Calu3 (cell line): Measurements from ENCODE around the gene DPP9. TPM values are rescaled to one million over a fixed set of nuclear protein-coding genes. Genes with fewer than 3 reads are reported as not detected.

Experiments used
- BruUV-seq: library from RNA; stranded (reverse); fragments of 400-500 nt; replicated peaks from 2 replicates; lab custom pipeline; 2021; lab: Mats Ljungman, UMichigan
- CTCF ChIA-PET: fragments of 300-600 bp; sonication (Branson Sonifier 250); formaldehyde crosslinking; loops from one replicate; lab custom pipeline; 2022; ENCODE audit warnings: antibody characterized with exemption; lab: Charles Lee
- DNase-seq: peaks from one replicate; pipeline ENCODE4 v3.0.0; 2022
- H3K27ac Mint-ChIP-seq: one replicate; pipeline ENCODE4 v1.8.0; 2022; ENCODE audit warnings: mixed read lengths; ENCODE audit not compliant: unreplicated experiment
- H3K27me3 Mint-ChIP-seq: one replicate; pipeline ENCODE4 v1.8.0; 2022; ENCODE audit warnings: mixed read lengths; ENCODE audit not compliant: unreplicated experiment
- H3K36me3 Mint-ChIP-seq: one replicate; pipeline ENCODE4 v1.8.0; 2022; ENCODE audit warnings: mild to moderate bottlenecking, moderate library complexity, mixed read lengths; ENCODE audit not compliant: insufficient read depth, unreplicated experiment
- H3K4me1 Mint-ChIP-seq: one replicate; pipeline ENCODE4 v1.8.0; 2022; ENCODE audit warnings: mild to moderate bottlenecking, low read depth, mixed read lengths; ENCODE audit not compliant: unreplicated experiment
- H3K4me3 Mint-ChIP-seq: one replicate; pipeline ENCODE4 v1.8.0; 2022; ENCODE audit warnings: mild to moderate bottlenecking, low read depth, moderate library complexity, mixed read lengths; ENCODE audit not compliant: unreplicated experiment
- H3K9me3 Mint-ChIP-seq: one replicate; pipeline ENCODE4 v1.8.0; 2022; ENCODE audit warnings: low read depth, mixed read lengths; ENCODE audit not compliant: unreplicated experiment
- CTCF ChIP-seq: fragments of 200-600 bp; IDR thresholded peaks from one replicate; pipeline ENCODE4 v1.8.0; 2022; ENCODE audit warnings: antibody characterized with exemption; ENCODE audit not compliant: unreplicated experiment
- intact Hi-C: fragments of 100-400 bp; cut with micrococcal nuclease; formaldehyde crosslinking; loops from one replicate; pipeline ENCODE4 v1.10.0; 2022; ENCODE audit not compliant: unreplicated experiment
- total RNA-seq: library from RNA; stranded (reverse); gene quantifications from 2 replicates; pipeline ENCODE4 v1.2.3, GENCODE V29; 2022

The DPP9 gene
- total RNA-seq, 1 experiment from 2014 or later: 59.2 TPM

- Mint-ChIP-seq H3K4me1 (no peaks in the 10 kb centered on the region), H3K36me3 (peaks cover 3% of the 10 kb centered on the region), H3K27ac (no peak overlapping the region), H3K4me3 (no peak overlapping the region), H3K27me3 (peaks cover 31% of the 10 kb centered on the region), H3K9me3 (no peaks in the 10 kb centered on the region)
- TF ChIP-seq CTCF: no peak
- intact Hi-C loops: no loop called here
- CTCF ChIA-PET: no interaction called here
- DNase-seq: no peak
- no TSS peak for BruUV-seq
Observed at GRCh38 chr19:4740092-4740491, 16.4 kb upstream of the DPP9 start.

GRCh38 chr19:4738734-4739133, 15.1 kb upstream of the DPP9 start:
- CTCF ChIA-PET: no interaction called here
- intact Hi-C loops: no loop called here

GRCh38 chr19:4737955-4738600, 14.4 kb upstream of the DPP9 start:
- Mint-ChIP-seq H3K4me3 (no peak overlapping the region), H3K36me3 (peaks cover 3% of the 10 kb centered on the region), H3K4me1 (no peaks in the 10 kb centered on the region), H3K9me3 (no peaks in the 10 kb centered on the region), H3K27me3 (peaks cover 36% of the 10 kb centered on the region), H3K27ac (no peak overlapping the region)
- CTCF ChIA-PET: interaction anchor here (0.7 kb wide), 1 partner anchor 53 kb away, joined by 6 read pairs; the partner anchor contains the start of gene FEM1A
- DNase-seq: no peak
- intact Hi-C loops: no loop called here
- TF ChIP-seq CTCF: no peak
- no TSS peak for BruUV-seq

More at GRCh38 chr19:4738734-4739133, 15.1 kb upstream of the DPP9 start:
- H3K4me1 Mint-ChIP-seq: no peaks in the 10 kb centered on the region
- BruUV-seq: no TSS peak
- peaks cover 3% of the 10 kb centered on the region for H3K36me3 Mint-ChIP-seq
- no peak overlapping the region for H3K4me3 Mint-ChIP-seq
- H3K9me3 Mint-ChIP-seq: no peaks in the 10 kb centered on the region
- H3K27ac Mint-ChIP-seq: no peak overlapping the region
- H3K27me3 Mint-ChIP-seq: peaks cover 36% of the 10 kb centered on the region
- no peak for DNase-seq
- no peak for TF ChIP-seq CTCF

GRCh38 chr19:4733755-4734345, 10.2 kb upstream of the DPP9 start:
- H3K9me3 Mint-ChIP-seq: no peaks in the 10 kb centered on the region
- H3K27ac Mint-ChIP-seq: no peak overlapping the region
- no peaks in the 10 kb centered on the region for H3K36me3 Mint-ChIP-seq
- no peak for DNase-seq
- H3K27me3 Mint-ChIP-seq: peaks cover 41% of the 10 kb centered on the region
- no peak for TF ChIP-seq CTCF
- intact Hi-C loops: loop anchor here (2.0 kb wide), 1 partner anchor 71 kb away; no protein-coding TSS in a partner anchor
- BruUV-seq: no TSS peak
- H3K4me3 Mint-ChIP-seq: no peak overlapping the region
- H3K4me1 Mint-ChIP-seq: peaks cover 5% of the 10 kb centered on the region
- CTCF ChIA-PET: interaction anchor here (0.5 to 2.7 kb wide), 3 partner anchors 26 to 169 kb away, joined by 3 to 32 read pairs (median 6); partner anchors contain the start of gene FEM1A
